A549 treated with RU486 at 1 μM for 4 hours (cell line): Measurements from ENCODE around the gene ACTR5. TPM values are rescaled to one million over a fixed set of nuclear protein-coding genes. Genes with fewer than 3 reads are reported as not detected.

Source experiments
- total RNA-seq: library from RNA; stranded (reverse); fragments of 200-300 nt; extraction: Qiagen RNA extraction; gene quantifications from 5 replicates; pipeline ENCODE4 v1.2.3, GENCODE V29; 2022; ENCODE audit warnings: low read depth

ACTR5 gene
- total RNA-seq = 8.7 to 10.7 TPM (median 9.9 TPM) in 5 replicates

DNA sequence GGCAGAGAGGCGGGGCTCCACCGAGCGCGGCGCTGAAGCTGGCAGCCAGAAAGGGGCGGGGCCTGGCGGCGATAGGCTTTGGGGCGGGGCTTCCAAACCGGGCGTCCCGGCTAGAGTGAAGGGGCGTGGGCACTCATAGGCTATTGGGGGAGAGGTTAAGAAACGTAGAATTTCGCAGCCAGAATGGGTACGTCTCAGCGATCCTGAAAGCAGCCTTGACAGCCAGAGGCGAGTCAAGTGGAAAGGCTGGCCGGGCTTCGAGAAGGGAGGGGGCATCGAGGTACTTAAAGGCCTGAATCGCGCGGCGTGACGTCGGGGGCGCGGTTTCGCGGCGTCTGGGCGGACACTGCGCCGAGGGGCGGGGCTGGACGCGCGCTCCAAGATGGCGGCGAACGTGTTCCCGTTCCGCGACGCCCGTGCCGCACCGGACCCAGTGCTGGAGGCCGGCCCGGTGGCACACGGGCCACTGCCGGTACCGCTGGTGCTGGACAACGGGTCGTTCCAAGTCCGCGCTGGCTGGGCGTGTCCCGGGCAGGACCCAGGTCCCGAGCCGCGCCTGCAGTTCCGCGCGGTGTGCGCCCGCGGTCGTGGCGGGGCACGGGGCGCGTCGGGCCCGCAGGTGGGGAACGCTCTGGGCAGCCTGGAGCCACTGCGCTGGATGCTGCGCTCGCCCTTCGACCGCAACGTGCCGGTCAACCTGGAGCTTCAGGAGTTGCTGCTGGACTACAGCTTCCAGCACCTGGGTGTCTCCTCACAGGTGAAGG lies at the start of gene ACTR5:
ACTR5 (plus strand) TSS at position 364 of the 764 bp plus-strand sequence; CDS start at position 383, 19 bp downstream.

DNA sequence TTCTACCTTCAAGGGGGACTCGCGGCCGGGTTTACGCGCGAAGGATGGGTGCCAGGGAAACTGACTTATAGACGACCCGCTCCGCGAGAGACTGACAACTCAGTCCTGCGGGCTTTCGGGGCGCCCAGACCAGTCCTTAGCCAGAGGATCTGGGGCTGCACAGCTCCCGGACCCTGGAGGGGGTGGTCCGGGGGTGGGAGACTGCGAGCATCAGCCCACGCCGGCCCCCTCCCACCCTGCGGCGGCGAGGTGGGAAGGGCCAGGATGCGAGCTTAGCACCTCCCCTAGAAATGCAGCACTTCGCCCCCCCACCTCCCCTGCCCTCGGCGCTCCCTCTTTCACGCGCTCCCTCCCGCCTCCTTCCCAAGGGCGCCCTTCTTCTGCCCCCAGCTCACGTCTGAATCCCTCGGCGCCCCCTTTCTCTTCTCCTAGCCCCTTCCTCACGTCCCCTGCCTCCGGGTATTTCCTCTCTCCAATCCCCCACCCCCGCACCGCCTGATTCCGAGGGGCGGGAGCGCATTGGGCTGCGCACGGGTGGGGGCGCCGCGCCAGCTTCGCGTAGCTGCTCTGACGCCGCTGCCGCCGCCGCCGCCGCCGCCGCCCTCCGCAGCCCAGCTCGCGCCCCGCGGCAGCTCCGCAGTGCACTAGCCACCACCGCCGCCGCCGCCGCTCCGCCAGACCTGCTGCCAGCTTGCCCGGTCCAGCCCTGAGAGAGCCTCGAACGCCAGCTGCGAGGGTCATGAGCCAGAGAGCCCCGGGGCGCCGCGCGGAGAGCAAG lies 24.2 kb upstream of the ACTR5 start, which contains the start of gene SLC32A1:
SLC32A1 (plus strand) TSS at position 639 of the 778 bp plus-strand sequence. CDS start 239 bp downstream, outside the sequence.

DNA sequence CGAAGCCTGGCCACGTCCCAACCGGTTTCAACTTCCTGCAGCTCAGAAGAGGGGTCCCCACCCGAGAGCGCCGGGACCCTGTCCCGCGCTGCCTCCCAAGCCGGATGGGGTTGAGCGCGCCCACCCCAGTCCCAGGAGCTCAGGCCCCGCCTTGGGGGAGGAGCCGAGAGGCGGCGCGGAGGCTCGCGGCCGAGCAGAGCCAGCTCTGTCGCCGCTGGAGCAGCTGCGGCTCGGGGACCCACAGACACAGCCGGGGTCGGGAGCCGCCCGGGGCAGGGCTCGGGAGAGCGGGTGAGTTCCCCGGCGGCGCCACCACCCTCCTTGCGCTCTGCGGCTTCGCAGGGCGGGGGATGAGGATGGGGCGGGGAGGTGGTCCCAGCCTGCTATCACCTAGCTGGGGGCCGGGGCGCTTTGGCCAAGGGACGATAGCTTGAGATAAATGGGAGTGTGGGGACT lies 57.3 kb downstream of the ACTR5 start, which contains the start of gene PPP1R16B:
PPP1R16B (plus strand) TSS at position 196 of the 456 bp plus-strand sequence. CDS start 30,229 bp downstream, outside the sequence.

Other genes starting within 250 kb of the ACTR5 start
- gene ADIG, start 167.3 kb upstream of the ACTR5 start, total RNA-seq = not detected in 5 replicates
- not detected in 5 replicates for gene ARHGAP40, start 146.7 kb upstream of the ACTR5 start, total RNA-seq
- 0.09 TPM in 1 of 5 replicates, not detected in the others for gene SLC32A1, start 24.0 kb upstream of the ACTR5 start, total RNA-seq
- 0.06 to 0.27 TPM (median 0.16 TPM) in 5 replicates for gene PPP1R16B, start 57.2 kb downstream of the ACTR5 start, total RNA-seq
- 57.5 to 78.2 TPM (median 64.8 TPM) in 5 replicates for gene FAM83D, start 178.0 kb downstream of the ACTR5 start, total RNA-seq
- gene DHX35, start 213.9 kb downstream of the ACTR5 start, total RNA-seq = 7.5 to 8.8 TPM (median 8.0 TPM) in 5 replicates